ENCODE measurements around the gene IGFL3.
A peak's percentile ranks its signal among the peaks of the same experiment; 100 is the strongest.
"Not testable (repeated sequence)": the region's sequence is repeated elsewhere in the genome, so short reads cannot be mapped to it uniquely, and the experiment has no call there.

IGFL3 gene

GRCh38 chr19:46124638-46125115 lies at the start of gene IGFL3:
Gene IGFL3, minus strand, starts transcription at chr19:46124688. Its CDS starts 39 bp downstream, at chr19:46124649.
- DNase-seq: no peak

GRCh38 chr19:46173886-46174480 lies 49.5 kb upstream of the IGFL3 start:
- no peak for DNase-seq

- DNase-seq: no peak
These were observed 38.2 kb upstream of the IGFL3 start for GRCh38 chr19:46162731-46163130.

- not testable (repeated sequence) for DNase-seq
These were observed 37.3 kb upstream of the IGFL3 start for GRCh38 chr19:46161642-46162257.

- DNase-seq: no peak
These were observed 35.8 kb upstream of the IGFL3 start for GRCh38 chr19:46160233-46160775.

- DNase-seq: no peak
These were observed 35.1 kb upstream of the IGFL3 start for GRCh38 chr19:46159418-46160232.

GRCh38 chr19:46155237-46155636 lies 30.7 kb upstream of the IGFL3 start:
- DNase-seq: no peak

- DNase-seq: no peak
These were observed 26.1 kb upstream of the IGFL3 start for GRCh38 chr19:46150606-46151005.

- DNase-seq: no peak
These were observed 23.4 kb upstream of the IGFL3 start, which contains the start of gene IGFL2 for GRCh38 chr19:46147791-46148288. Gene IGFL2, plus strand, starts transcription at chr19:46148238. Its CDS starts 41 bp downstream, at chr19:46148279.

- no peak for DNase-seq
These were observed 22.8 kb upstream of the IGFL3 start for GRCh38 chr19:46147166-46147740.

GRCh38 chr19:46144756-46145155 lies 20.3 kb upstream of the IGFL3 start:
- DNase-seq: no peak

- DNase-seq: no peak
These were observed 17.8 kb upstream of the IGFL3 start for GRCh38 chr19:46142294-46142693.

- DNase-seq: no peak
These were observed 16.9 kb upstream of the IGFL3 start for GRCh38 chr19:46141421-46141820.

- no peak for DNase-seq
These were observed 13.5 kb upstream of the IGFL3 start for GRCh38 chr19:46137915-46138473.

GRCh38 chr19:46134527-46134926 lies 10.0 kb upstream of the IGFL3 start:
- no peak for DNase-seq

GRCh38 chr19:46133777-46134241 lies 9.3 kb upstream of the IGFL3 start:
- no peak for DNase-seq

- peak; percentile 92 for DNase-seq
These were observed 8.7 kb upstream of the IGFL3 start for GRCh38 chr19:46133101-46133627.

GRCh38 chr19:46132508-46133100 lies 8.1 kb upstream of the IGFL3 start:
- DNase-seq: no peak

GRCh38 chr19:46131485-46132143 lies 7.1 kb upstream of the IGFL3 start:
- no peak for DNase-seq

GRCh38 chr19:46126086-46126580 lies 1.6 kb upstream of the IGFL3 start:
- no peak for DNase-seq

- DNase-seq: no peak
These were observed 959 bp upstream of the IGFL3 start for GRCh38 chr19:46125447-46125846.
